ENCODE data around the gene TPPP3. TPM values are rescaled to one million over a fixed set of nuclear protein-coding genes. Genes with fewer than 3 reads are reported as not detected.

The TPPP3 gene
- polyA plus RNA-seq, 1 of the 3 experiments (the other 2 are of a cell fraction) = 33.5 TPM

- no peaks in the 10 kb centered on the region for H3K9me3 ChIP-seq
- H2AFZ ChIP-seq (ENCODE audit: low read depth) = no peak overlapping the region
- H3K27me3 ChIP-seq (ENCODE audit: insufficient read depth) = no peaks in the 10 kb centered on the region
- peaks cover 13% of the 10 kb centered on the region; the same call in 1 of the 2 replicates for H4K20me1 ChIP-seq (ENCODE audit: insufficient read depth)
- 83% methylated on average over 10 of the region's 17 CpGs for WGBS (ENCODE audit: low lambda C conversion rate)
- H3K79me2 ChIP-seq (ENCODE audit: insufficient read depth) = 0 out of 2 replicates have a peak, but pooled peaks cover 4% of the 10 kb centered on the region
- H3K9me2 ChIP-seq = no peaks in the 10 kb centered on the region
- H3F3A ChIP-seq (replicated peaks; ENCODE audit: insufficient read depth) = no peaks in the 10 kb centered on the region
- CTCF ChIA-PET = interaction anchor here (0.7 to 6.7 kb wide), 7 partner anchors 10 to 80 kb away, joined by 3 to 35 read pairs (median 6); partner anchors contain the start of genes ATP6V0D1 and HSD11B2
- DNase-seq = peak; percentile 36
- no peak overlapping the region for H3K9ac ChIP-seq
- no peak overlapping the region; a peak in 1 of 4 replicates for H3K27ac ChIP-seq (ENCODE audit: low read depth in 2 of 2, low read length in 1 of 2)
- H3K4me2 ChIP-seq = no peak overlapping the region
- TF ChIP-seq GABPA (IDR thresholded peaks at IDR 0.05; ENCODE audit: low read depth) = no peak
- TF ChIP-seq GATA2 (CRISPR knock-in tag; IDR thresholded peaks at IDR 0.05) = no peak
- TF ChIP-seq RCOR1 (IDR thresholded peaks at IDR 0.05; ENCODE audit: low read length) = no peak
- no peak for TF ChIP-seq ELF1 (IDR thresholded peaks at IDR 0.05)
- TF ChIP-seq ZBTB33 (IDR thresholded peaks at IDR 0.05; ENCODE audit: borderline replicate concordance, low read depth) = no peak
- no peak for TF ChIP-seq USF2 (IDR thresholded peaks at IDR 0.05; ENCODE audit: borderline replicate concordance, low read depth, low read length)
- no peak for TF ChIP-seq IRF3 (IDR thresholded peaks at IDR 0.05; ENCODE audit: low read depth, low read length)
- no peak for TF ChIP-seq USF1 (IDR thresholded peaks at IDR 0.05; ENCODE audit: borderline replicate concordance, low read depth)
- TF ChIP-seq RXRA (IDR thresholded peaks at IDR 0.05; ENCODE audit: borderline replicate concordance, low read depth) = no peak
- no peak for TF ChIP-seq SMC3 (IDR thresholded peaks at IDR 0.05; ENCODE audit: low read depth, low read length)
- TF ChIP-seq EZH2phosphoT487 (IDR thresholded peaks at IDR 0.05; ENCODE audit: borderline replicate concordance, low read depth) = no peak
- no peak for TF ChIP-seq JUND (IDR thresholded peaks at IDR 0.05)
- no peak for TF ChIP-seq TCF12 (IDR thresholded peaks at IDR 0.05)
- H3K4me3 ChIP-seq (ENCODE audit: low read depth in 2 of 2, low read length in 1 of 2) = no peak overlapping the region
- H3K4me1 ChIP-seq (ENCODE audit: control insufficient read depth in 1 of 2, insufficient read depth in 2 of 2, low read depth in 1 of 2, low read length in 1 of 2) = peaks cover 0 to 32% of the 10 kb centered on the region in 2 experiments; a peak in 1 of 4 replicates
- H3K36me3 ChIP-seq (replicated peaks in 1 of 2; ENCODE audit: control insufficient read depth in 1 of 2, insufficient read depth in 2 of 2, low read length in 1 of 2) = peaks cover 7 to 45% of the 10 kb centered on the region in 2 experiments
- POLR2A ChIA-PET = interaction anchor here (0.9 to 1.1 kb wide), 2 partner anchors 9 to 40 kb away, joined by 3 to 4 read pairs; partner anchors contain the start of gene ATP6V0D1
Observed at GRCh38 chr16:67441271-67441753, 48.0 kb upstream of the TPPP3 start.
